IMR-90 (cell line): ENCODE results near the gene WDR70.

Experiments
- MXI1 ChIP-seq: IDR thresholded peaks from 2 replicates; pipeline ENCODE4 v1.6.1; 2012; ENCODE audit warnings: low read depth, mild to moderate bottlenecking, low read length, moderate library complexity, borderline replicate concordance
- TF ChIP-seq, protein P1 (sequence below): conservative IDR thresholded peaks from 2 replicates; pipeline ENCODE4 v1.5.1; 2012; ENCODE audit warnings: mild to moderate bottlenecking, low read depth, low read length, improper control_type of control experiment
- TF ChIP-seq, protein P2 (sequence below): fragments of 150-350 bp; IDR thresholded peaks from 2 replicates; pipeline ENCODE4 v1.6.1; 2017; ENCODE audit warnings: mild to moderate bottlenecking, antibody characterized with exemption, low read length, low read depth

DNA sequence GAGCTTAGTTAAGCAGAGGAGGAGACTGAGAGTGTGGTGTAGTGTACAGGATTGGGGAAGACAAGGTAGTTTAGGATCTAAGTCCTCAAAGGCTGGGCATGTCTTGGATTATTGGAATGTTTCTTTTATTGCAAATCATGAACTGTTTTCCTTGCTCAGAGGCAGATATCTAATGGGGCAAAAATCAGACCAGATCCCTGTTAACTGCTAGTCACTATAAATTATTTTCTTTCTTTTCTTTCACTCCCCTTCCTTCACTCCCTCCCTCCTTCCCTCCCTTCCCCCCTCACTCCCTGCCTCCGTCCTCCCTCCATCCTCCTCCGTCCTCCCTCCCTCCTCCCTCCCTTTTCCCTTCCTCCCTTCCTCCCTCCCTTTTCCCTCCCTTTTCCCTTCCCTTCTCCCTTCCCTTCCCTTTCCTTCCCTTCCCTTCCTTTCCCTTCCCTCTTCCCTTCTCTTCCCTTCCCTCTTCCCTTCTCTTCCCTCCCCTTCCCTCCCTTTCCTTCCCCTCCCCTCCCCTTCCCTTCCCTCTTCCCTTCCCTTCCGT lies 117.9 kb downstream of the WDR70 start:
- TF ChIP-seq, protein P1, sequence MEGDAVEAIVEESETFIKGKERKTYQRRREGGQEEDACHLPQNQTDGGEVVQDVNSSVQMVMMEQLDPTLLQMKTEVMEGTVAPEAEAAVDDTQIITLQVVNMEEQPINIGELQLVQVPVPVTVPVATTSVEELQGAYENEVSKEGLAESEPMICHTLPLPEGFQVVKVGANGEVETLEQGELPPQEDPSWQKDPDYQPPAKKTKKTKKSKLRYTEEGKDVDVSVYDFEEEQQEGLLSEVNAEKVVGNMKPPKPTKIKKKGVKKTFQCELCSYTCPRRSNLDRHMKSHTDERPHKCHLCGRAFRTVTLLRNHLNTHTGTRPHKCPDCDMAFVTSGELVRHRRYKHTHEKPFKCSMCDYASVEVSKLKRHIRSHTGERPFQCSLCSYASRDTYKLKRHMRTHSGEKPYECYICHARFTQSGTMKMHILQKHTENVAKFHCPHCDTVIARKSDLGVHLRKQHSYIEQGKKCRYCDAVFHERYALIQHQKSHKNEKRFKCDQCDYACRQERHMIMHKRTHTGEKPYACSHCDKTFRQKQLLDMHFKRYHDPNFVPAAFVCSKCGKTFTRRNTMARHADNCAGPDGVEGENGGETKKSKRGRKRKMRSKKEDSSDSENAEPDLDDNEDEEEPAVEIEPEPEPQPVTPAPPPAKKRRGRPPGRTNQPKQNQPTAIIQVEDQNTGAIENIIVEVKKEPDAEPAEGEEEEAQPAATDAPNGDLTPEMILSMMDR: no peak
- TF ChIP-seq, protein P2, sequence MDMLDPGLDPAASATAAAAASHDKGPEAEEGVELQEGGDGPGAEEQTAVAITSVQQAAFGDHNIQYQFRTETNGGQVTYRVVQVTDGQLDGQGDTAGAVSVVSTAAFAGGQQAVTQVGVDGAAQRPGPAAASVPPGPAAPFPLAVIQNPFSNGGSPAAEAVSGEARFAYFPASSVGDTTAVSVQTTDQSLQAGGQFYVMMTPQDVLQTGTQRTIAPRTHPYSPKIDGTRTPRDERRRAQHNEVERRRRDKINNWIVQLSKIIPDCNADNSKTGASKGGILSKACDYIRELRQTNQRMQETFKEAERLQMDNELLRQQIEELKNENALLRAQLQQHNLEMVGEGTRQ: no peak
- no peak for TF ChIP-seq MXI1
